HG03139 (cell line): Measurements from ENCODE around the gene SLC13A2.

ENCODE experiments used
- ATAC-seq: cut with Tn5 transposase; IDR thresholded peaks from one replicate; pipeline ENCODE4 v1.9.1; 2021; ENCODE audit not compliant: unreplicated experiment

SLC13A2 gene

GRCh38 chr17:28532050-28532960 is 58.9 kb downstream of the SLC13A2 start:
- ATAC-seq = no peak

GRCh38 chr17:28533091-28533807 is 59.8 kb downstream of the SLC13A2 start:
- no peak for ATAC-seq

DNA sequence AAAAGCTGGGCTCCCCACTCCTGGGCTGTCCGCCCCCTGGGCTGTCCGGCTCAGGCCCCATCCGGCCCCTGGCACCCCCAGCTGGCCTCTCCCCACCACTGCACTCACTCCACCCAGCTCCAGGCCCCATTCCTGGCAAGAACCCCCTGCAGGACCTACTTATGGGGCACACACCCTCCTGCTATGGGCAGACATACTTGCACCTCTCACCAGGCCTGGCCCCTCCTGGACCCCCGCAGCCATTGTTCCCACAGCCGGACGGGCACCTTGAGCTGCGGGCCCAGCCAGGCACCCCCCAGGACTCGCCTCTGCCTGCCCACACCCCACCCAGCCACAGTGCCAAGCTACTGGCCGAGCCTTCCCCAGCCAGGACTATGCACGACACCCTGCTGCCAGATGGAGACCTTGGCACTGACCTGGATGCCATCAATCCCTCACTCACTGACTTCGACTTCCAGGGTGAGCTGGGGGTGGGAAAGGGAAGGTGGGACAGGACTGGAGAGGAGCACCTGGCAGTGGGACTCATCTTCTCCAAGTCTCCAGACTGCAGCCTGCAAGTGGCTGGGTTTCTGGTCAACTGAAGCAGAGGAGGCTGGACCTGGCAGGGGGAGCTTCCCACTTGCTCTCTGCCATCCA is 61.4 kb downstream of the SLC13A2 start:
- ATAC-seq = no peak

DNA sequence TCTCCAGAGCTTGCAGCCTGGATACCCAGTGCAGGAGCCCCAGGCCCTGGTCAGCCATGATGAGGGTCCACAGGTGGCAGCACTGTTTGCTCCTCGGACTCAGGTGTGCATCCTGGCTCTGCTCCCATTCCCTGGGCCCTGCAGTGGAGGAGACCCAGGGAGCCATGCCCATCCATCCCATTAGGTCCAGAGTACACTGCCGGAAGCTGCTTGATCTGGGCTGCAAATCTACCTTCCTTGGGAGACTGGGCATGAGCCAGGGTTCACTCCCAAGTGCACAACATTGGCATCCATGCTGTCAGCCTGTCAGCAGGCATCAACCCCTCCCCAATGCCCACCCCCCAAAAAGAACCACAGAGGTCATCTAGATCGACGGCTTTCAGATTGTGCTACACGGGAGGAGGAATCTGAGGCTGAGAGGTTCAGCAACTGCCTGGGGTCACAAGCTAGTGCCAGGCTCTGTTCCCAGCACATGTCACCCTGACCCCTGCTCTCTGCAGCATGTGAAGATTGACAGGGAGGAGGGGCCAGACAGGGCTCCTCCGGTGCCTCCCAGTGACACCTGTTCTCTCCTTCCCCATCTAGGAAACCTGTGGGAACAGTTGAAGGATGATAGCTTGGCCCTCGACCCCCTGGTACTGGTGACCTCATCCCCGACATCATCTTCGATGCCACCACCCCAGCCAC is 63.2 kb downstream of the SLC13A2 start:
- ATAC-seq = no peak

DNA sequence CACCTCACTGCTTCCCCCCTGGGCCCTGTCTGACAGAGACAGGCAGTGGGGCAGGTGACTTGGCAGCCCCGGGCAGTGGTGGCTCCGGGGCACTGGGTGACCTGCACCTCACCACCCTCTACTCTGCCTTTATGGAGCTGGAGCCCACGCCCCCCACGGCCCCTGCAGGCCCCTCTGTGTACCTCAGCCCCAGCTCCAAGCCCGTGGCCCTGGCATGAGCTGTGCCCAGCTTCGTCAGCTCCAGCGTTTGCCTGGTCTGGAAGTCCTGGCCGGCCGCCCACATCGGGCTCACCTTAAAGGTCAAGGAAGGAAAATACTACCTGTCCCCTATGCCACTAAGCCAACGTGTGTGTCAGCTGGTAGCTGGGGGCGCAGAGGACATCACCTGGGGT is 63.8 kb downstream of the SLC13A2 start:
- ATAC-seq = no peak

- ATAC-seq = no peak
Observed at GRCh38 chr17:28538296-28538895, 65.0 kb downstream of the SLC13A2 start.

DNA sequence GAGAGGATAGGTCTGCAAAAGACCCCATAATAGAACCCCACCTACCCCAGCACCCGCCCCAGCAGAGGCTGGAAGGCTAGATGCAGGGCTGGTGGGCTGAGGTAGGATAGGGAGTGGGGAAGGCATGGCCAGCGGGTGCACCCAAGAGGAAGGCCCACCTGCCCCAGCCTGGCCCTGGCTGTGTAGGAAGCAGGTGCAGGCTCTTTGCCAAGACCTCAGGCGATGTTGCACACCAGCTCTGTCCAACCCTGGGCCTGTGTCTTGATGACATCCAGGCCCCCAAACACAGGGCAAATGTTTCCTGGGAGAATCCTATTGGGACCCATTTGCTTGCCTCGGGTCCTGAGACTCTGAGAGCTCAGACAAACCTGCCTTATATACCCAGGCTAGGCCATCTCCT is 66.8 kb downstream of the SLC13A2 start:
- ATAC-seq = no peak

DNA sequence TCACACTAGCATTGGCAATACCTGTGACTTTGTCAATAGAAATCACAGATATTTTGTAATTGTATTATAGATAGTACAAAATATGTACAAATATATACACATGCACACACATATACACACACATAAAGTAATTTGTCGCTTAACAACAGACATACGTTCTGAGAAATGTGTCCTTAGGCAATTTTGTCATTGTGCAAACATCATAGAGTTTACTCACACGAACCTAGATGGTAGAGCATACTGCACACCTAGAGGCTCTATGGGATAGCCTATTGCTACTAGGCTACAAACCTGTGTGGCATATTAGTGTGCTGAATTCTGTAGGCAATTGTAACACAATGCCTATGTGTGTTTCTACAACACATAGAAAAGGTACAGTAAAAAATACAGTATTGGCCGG is 68.0 kb downstream of the SLC13A2 start:
- ATAC-seq = no peak

DNA sequence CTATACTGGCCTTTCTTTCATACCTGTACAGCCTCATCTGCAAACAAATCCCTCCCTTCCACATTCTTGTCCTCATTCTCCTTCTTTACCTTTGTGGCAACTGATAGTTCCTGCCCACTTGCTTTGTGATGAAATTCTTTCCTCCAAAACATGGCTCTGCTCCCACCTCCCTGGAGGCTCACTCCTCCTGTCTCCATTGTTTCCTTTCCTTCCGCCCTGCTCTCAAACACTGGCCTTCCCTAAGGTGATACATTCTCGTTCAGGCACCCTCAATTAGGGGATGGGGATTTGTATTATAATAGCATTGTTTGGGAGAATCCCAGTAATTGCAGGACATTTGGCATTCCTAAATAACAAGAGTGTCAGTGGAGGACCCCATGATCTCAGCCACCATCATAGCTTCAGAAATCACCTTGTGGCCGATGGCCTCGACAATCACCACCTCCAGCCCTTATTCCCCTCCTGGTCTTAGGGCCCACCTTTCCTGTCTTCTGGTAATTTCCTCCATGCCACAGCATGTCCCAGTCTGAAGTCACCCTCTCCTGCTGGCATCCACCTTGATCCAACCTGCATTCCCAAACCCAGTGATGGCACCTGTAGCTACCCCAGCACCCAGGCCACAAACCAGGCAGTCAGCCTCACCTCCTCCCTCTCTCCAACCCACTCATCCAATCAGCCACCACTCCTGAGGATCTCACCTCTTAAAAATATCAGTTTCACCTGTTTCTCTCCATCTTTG is 71.1 kb downstream of the SLC13A2 start:
- no peak for ATAC-seq

DNA sequence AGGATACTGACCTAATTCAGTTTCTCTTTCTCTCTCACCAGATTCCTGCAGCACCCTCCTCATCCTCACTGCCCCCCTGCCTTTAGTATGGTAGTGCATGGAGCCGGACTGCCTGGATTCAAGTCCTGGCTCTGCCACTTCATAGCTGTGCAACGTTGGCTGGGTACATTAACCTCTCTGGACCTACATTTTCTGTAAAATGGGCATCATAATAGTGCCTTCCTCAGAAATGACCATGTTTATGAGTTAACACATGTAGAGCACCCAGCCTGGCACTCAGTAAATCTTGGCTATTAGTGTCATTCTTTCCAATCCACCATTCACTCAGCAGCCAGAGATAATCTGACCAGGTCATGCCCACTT is 71.7 kb downstream of the SLC13A2 start:
- ATAC-seq = no peak

DNA sequence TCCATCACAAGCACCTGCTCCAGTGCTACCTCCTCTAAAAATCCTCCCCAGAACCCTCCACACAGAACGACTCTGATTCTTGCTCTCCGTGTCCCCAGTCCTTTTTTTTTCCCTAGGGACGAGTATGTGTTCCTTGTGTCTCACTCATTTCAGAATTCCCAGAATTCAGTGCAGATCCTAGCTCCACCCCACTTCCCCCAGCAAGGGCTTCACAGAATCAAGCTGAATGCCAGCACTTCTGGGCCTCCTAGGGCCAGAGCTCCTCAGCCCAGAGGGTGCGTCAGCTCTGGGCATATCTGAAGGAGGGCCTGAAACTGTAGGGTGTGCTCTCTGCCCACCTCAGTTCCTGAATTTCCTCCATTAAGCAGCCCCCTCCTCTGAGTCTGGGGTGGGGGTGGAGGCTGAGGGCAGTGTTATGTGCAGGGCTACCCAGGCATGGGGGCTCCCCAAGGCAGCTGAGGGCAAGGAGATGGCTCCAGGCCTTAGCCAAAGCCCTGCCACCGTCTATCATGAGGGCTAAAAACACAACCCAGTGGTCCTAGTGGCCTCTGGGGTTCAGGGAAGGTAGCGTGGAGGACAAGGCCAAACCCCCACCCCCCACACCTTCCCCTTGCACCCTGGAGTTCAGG is 72.5 kb downstream of the SLC13A2 start:
- ATAC-seq = no peak

DNA sequence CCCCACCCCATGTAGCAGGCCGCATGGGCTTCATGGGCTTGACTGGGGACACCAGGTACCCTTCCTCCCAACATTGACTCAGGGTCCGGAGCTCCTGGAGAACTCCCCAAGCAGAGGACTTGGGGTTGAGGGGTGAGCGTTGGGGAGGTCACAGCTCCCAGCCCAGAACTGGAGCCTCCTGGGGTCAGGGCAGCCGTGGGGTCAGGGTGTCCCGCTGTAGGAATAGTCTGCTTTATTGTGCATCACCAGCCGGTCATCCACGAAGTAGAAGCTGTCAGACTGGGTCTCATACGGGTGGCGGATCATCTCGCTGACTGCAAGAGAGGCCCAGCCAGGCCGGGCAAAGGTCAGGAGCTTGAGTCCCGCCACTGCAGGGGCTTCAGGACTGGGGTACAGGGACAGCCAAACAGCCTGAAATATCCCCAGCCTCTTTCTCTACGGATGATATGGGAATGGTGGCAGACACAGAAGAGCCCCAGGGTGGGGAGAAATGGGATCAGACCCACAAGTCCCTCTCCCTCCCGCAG is 73.7 kb downstream of the SLC13A2 start:
- no peak for ATAC-seq
